GM12878 (cell line): ENCODE results near the gene FBXW8.

Experiments used
- EGR1 ChIP-seq, 2 experiments: IDR thresholded peaks; 1 replicate in 1 of 2; 2 replicates in 1 of 2; pipeline ENCODE4 v1.6.1; 2011 to 2012; ENCODE audit warnings: low read depth in 2 of 2, low read length in 2 of 2, borderline replicate concordance in 1 of 2, mild to moderate bottlenecking in 1 of 2, moderate library complexity in 1 of 2
- MXI1 ChIP-seq: fragments of 150-350 bp; IDR thresholded peaks from 2 replicates; pipeline ENCODE4 v1.6.1; 2011; ENCODE audit warnings: low read depth, mild to moderate bottlenecking, inconsistent platforms, low read length, improper control_type of control experiment
- NKRF ChIP-seq: fragments of 450-650 bp; conservative IDR thresholded peaks from 2 replicates; pipeline ENCODE4 v1.6.1; 2017; ENCODE audit warnings: mild to moderate bottlenecking, moderate library complexity
- NR2F1 ChIP-seq: fragments of 450-650 bp; conservative IDR thresholded peaks from 2 replicates; pipeline ENCODE4 v1.6.1; 2017; ENCODE audit warnings: mild to moderate bottlenecking
- POLR2A ChIP-seq: IDR thresholded peaks from 2 replicates; pipeline ENCODE4 v1.6.1; 2011; ENCODE audit warnings: low read depth, mild to moderate bottlenecking, low read length
- RCOR1 ChIP-seq: conservative IDR thresholded peaks from 2 replicates; pipeline ENCODE4 v1.6.1; 2012; ENCODE audit warnings: low read depth, low read length, improper control_type of control experiment
- SMC3 ChIP-seq: IDR thresholded peaks from 2 replicates; pipeline ENCODE4 v1.6.1; 2011; ENCODE audit warnings: low read length, improper control_type of control experiment, borderline replicate concordance
- STAT1 ChIP-seq: fragments of 450-650 bp; conservative IDR thresholded peaks from 2 replicates; pipeline ENCODE4 v1.6.1; 2014; ENCODE audit warnings: antibody characterized with exemption, mild to moderate bottlenecking
- USF2 ChIP-seq: IDR thresholded peaks from 2 replicates; pipeline ENCODE4 v1.6.1; 2011; ENCODE audit warnings: low read depth, low read length, improper control_type of control experiment, borderline replicate concordance
- TF ChIP-seq, protein P1 (sequence below), 3 experiments: IDR thresholded peaks in 2 of 3; conservative IDR thresholded peaks in 1 of 3; 2 replicates each; pipeline ENCODE4 v1.5.1; 2011; ENCODE audit warnings: low read depth in 3 of 3, low read length in 3 of 3, mild to moderate bottlenecking in 3 of 3, control low read depth in 2 of 3, moderate library complexity in 2 of 3, inconsistent platforms in 1 of 3, mixed read lengths in 1 of 3; ENCODE audit not compliant: control insufficient read depth in 2 of 3, insufficient read depth in 1 of 3; ENCODE audit errors: extremely low read depth in 1 of 3
- TF ChIP-seq, protein P2 (sequence below): fragments of 450-650 bp; IDR thresholded peaks from 2 replicates; pipeline ENCODE4 v1.6.1; 2016; ENCODE audit warnings: mild to moderate bottlenecking

GRCh38 chr12:117071009-117071408, 160.3 kb downstream of the FBXW8 start:
- TF ChIP-seq NR2F1 (no peak), POLR2A (no peak), SMC3 (no peak), MXI1 (no peak), EGR1 (IDR thresholded peaks at IDR 0.05; ENCODE audit: borderline replicate concordance in 1 of 2, low read depth in 2 of 2, low read length in 2 of 2) (no peak), NKRF (no peak), STAT1 (no peak), USF2 (no peak), RCOR1 (no peak)
- TF ChIP-seq, protein P1, sequence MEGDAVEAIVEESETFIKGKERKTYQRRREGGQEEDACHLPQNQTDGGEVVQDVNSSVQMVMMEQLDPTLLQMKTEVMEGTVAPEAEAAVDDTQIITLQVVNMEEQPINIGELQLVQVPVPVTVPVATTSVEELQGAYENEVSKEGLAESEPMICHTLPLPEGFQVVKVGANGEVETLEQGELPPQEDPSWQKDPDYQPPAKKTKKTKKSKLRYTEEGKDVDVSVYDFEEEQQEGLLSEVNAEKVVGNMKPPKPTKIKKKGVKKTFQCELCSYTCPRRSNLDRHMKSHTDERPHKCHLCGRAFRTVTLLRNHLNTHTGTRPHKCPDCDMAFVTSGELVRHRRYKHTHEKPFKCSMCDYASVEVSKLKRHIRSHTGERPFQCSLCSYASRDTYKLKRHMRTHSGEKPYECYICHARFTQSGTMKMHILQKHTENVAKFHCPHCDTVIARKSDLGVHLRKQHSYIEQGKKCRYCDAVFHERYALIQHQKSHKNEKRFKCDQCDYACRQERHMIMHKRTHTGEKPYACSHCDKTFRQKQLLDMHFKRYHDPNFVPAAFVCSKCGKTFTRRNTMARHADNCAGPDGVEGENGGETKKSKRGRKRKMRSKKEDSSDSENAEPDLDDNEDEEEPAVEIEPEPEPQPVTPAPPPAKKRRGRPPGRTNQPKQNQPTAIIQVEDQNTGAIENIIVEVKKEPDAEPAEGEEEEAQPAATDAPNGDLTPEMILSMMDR (IDR thresholded peaks at IDR 0.05 in 2 of 3, conservative IDR thresholded peaks at IDR 0.05 in 1 of 3; ENCODE audit: control insufficient read depth in 2 of 3, extremely low read depth in 1 of 3, insufficient read depth in 1 of 3, low read depth in 3 of 3, low read length in 3 of 3) = no peak
- TF ChIP-seq, protein P2, sequence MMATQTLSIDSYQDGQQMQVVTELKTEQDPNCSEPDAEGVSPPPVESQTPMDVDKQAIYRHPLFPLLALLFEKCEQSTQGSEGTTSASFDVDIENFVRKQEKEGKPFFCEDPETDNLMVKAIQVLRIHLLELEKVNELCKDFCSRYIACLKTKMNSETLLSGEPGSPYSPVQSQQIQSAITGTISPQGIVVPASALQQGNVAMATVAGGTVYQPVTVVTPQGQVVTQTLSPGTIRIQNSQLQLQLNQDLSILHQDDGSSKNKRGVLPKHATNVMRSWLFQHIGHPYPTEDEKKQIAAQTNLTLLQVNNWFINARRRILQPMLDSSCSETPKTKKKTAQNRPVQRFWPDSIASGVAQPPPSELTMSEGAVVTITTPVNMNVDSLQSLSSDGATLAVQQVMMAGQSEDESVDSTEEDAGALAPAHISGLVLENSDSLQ = no peak
